IMR-90 (cell line): Measurements from ENCODE around the gene ZMYM1. TPM values are rescaled to one million over a fixed set of nuclear protein-coding genes. Genes with fewer than 3 reads are reported as not detected.

Source experiments
- ATAC-seq: fragments of 200-7000 bp; cut with Tn5 transposase; 2 replicates; pipeline ENCODE4 v1.9.1; 2020; ENCODE audit warnings: low read depth, mild to moderate bottlenecking, moderate library complexity
- BruUV-seq: library from RNA; stranded (reverse); fragments of 400-500 nt; replicated peaks from 2 replicates; lab custom pipeline; 2021; lab: Mats Ljungman, UMichigan
- CTCF ChIA-PET: fragments of 300-600 bp; formaldehyde crosslinking; extraction: SDS; loops from one replicate; lab custom pipeline; 2021; ENCODE audit warnings: antibody characterized with exemption; lab: Yijun Ruan, JAX
- POLR2A ChIA-PET: fragments of 300-600 bp; sonication (Branson Sonifier 250); formaldehyde crosslinking; loops from one replicate; lab custom pipeline; 2022; ENCODE audit warnings: antibody characterized with exemption; ENCODE audit not compliant: unreplicated experiment; lab: Charles Lee
- DNase-seq: peaks from one replicate; pipeline ENCODE4 v3.0.0; 2013
- H2AFZ ChIP-seq: replicated peaks from 2 replicates; pipeline ENCODE3; 2013; ENCODE audit warnings: low read length, mild to moderate bottlenecking; ENCODE audit not compliant: poor library complexity
- H2AK5ac ChIP-seq: 2 replicates; pipeline ENCODE4 v1.6.1; 2013; ENCODE audit warnings: low read depth, low read length, inconsistent platforms
- H2AK9ac ChIP-seq: replicated peaks from 2 replicates; pipeline ENCODE3; 2013; ENCODE audit warnings: mild to moderate bottlenecking, low read depth, low read length, moderate library complexity; ENCODE audit not compliant: poor library complexity
- H2BK120ac ChIP-seq: 2 replicates; pipeline ENCODE4 v1.6.1; 2013; ENCODE audit warnings: low read depth, low read length, inconsistent platforms
- H2BK15ac ChIP-seq: 3 replicates; pipeline ENCODE4 v1.6.1; 2013; ENCODE audit warnings: low read depth, low read length, inconsistent platforms
- H2BK20ac ChIP-seq: 2 replicates; pipeline ENCODE4 v1.6.1; 2013; ENCODE audit warnings: low read depth, mild to moderate bottlenecking, inconsistent platforms, low read length, moderate library complexity
- H2BK5ac ChIP-seq: 2 replicates; pipeline ENCODE4 v1.6.1; 2013; ENCODE audit warnings: mild to moderate bottlenecking, low read depth, low read length, inconsistent platforms; ENCODE audit not compliant: poor library complexity, severe bottlenecking
- H3K14ac ChIP-seq: replicated peaks from 2 replicates; pipeline ENCODE4 v1.6.1; 2013; ENCODE audit warnings: low read depth, low read length, inconsistent platforms
- H3K18ac ChIP-seq: 2 replicates; pipeline ENCODE4 v1.6.1; 2013; ENCODE audit warnings: low read depth, low read length, control low read depth
- H3K23ac ChIP-seq: 2 replicates; pipeline ENCODE4 v1.6.1; 2013; ENCODE audit warnings: low read depth, low read length, inconsistent platforms
- H3K27ac ChIP-seq: 2 replicates; pipeline ENCODE4 v1.5.1; 2013; ENCODE audit warnings: mild to moderate bottlenecking, control low read depth, low read length; ENCODE audit not compliant: insufficient read depth
- H3K27me3 ChIP-seq: 2 replicates; pipeline ENCODE4 v1.6.1; 2013; ENCODE audit warnings: low read length; ENCODE audit not compliant: control insufficient read depth, insufficient read depth
- H3K36me3 ChIP-seq: 2 replicates; pipeline ENCODE4 v1.6.1; 2013; ENCODE audit warnings: low read length, mixed read lengths; ENCODE audit not compliant: control insufficient read depth, insufficient read depth
- H3K4ac ChIP-seq: 2 replicates; pipeline ENCODE4 v1.6.1; 2013; ENCODE audit warnings: low read depth, low read length, inconsistent platforms
- H3K4me1 ChIP-seq: 2 replicates; pipeline ENCODE4 v1.6.1; 2013; ENCODE audit warnings: low read length, mixed read lengths; ENCODE audit not compliant: control insufficient read depth, insufficient read depth
- H3K4me2 ChIP-seq: 2 replicates; pipeline ENCODE4 v1.6.1; 2013; ENCODE audit warnings: low read depth, mild to moderate bottlenecking, control low read depth, low read length, moderate library complexity
- H3K4me3 ChIP-seq: 2 replicates; pipeline ENCODE4 v1.5.1; 2013; ENCODE audit warnings: low read depth, mild to moderate bottlenecking, control low read depth, low read length, moderate library complexity; ENCODE audit not compliant: insufficient read depth
- H3K56ac ChIP-seq: 2 replicates; pipeline ENCODE4 v1.6.1; 2013; ENCODE audit warnings: low read length, inconsistent platforms; ENCODE audit not compliant: insufficient read depth; ENCODE audit errors: extremely low read depth
- H3K79me1 ChIP-seq, 2 experiments: 2 replicates each; pipeline ENCODE4 v1.6.1; 2013; ENCODE audit warnings: low read length in 2 of 2, inconsistent platforms in 1 of 2, low read depth in 1 of 2
- H3K9ac ChIP-seq: 2 replicates; pipeline ENCODE4 v1.6.1; 2013; ENCODE audit warnings: low read depth, low read length, control low read depth
- H3K9me1 ChIP-seq: 2 replicates; pipeline ENCODE4 v1.6.1; 2013; ENCODE audit warnings: low read length, inconsistent platforms; ENCODE audit not compliant: insufficient read depth
- H3K9me3 ChIP-seq: 2 replicates; pipeline ENCODE4 v1.6.1; 2013; ENCODE audit warnings: low read length; ENCODE audit not compliant: control insufficient read depth, insufficient read depth
- H4K20me1 ChIP-seq: 2 replicates; pipeline ENCODE4 v1.6.1; 2013; ENCODE audit warnings: low read length, inconsistent platforms; ENCODE audit not compliant: insufficient read depth
- H4K5ac ChIP-seq: 2 replicates; pipeline ENCODE4 v1.6.1; 2013; ENCODE audit warnings: mild to moderate bottlenecking, low read depth, low read length, control low read depth
- H4K8ac ChIP-seq, 2 experiments: 2 replicates each; pipeline ENCODE4 v1.6.1; 2013; ENCODE audit warnings: low read depth in 2 of 2, low read length in 2 of 2, control low read depth in 1 of 2, inconsistent platforms in 1 of 2
- H4K91ac ChIP-seq: 2 replicates; pipeline ENCODE4 v1.6.1; 2013; ENCODE audit warnings: low read depth, low read length, inconsistent platforms; ENCODE audit not compliant: insufficient read depth
- CHD1 ChIP-seq: IDR thresholded peaks from 2 replicates; pipeline ENCODE4 v1.6.1; 2012; ENCODE audit warnings: low read depth, low read length, improper control_type of control experiment
- FOS ChIP-seq: fragments of 150-350 bp; IDR thresholded peaks from 2 replicates; pipeline ENCODE4 v1.6.1; 2016; ENCODE audit warnings: low read depth, low read length
- MAZ ChIP-seq: IDR thresholded peaks from 2 replicates; pipeline ENCODE4 v1.6.1; 2012; ENCODE audit warnings: low read depth, mild to moderate bottlenecking, low read length, improper control_type of control experiment, moderate library complexity, borderline replicate concordance
- MXI1 ChIP-seq: IDR thresholded peaks from 2 replicates; pipeline ENCODE4 v1.6.1; 2012; ENCODE audit warnings: low read depth, mild to moderate bottlenecking, low read length, moderate library complexity, borderline replicate concordance
- NFE2L2 ChIP-seq: fragments of 150-350 bp; IDR thresholded peaks from 2 replicates; pipeline ENCODE4 v1.6.1; 2016; ENCODE audit warnings: low read depth, mild to moderate bottlenecking, low read length
- POLR2A ChIP-seq: IDR thresholded peaks from 2 replicates; pipeline ENCODE4 v1.6.1; 2012; ENCODE audit warnings: mild to moderate bottlenecking, low read depth, low read length
- RAD21 ChIP-seq: IDR thresholded peaks from 2 replicates; pipeline ENCODE4 v1.6.1; 2012; ENCODE audit warnings: low read length, improper control_type of control experiment
- RFX5 ChIP-seq: IDR thresholded peaks from 2 replicates; pipeline ENCODE4 v1.8.0; 2012; ENCODE audit warnings: low read depth, mild to moderate bottlenecking, low read length, moderate library complexity
- SMC3 ChIP-seq: fragments of 150-350 bp; IDR thresholded peaks from 2 replicates; pipeline ENCODE4 v1.6.1; 2016; ENCODE audit warnings: low read depth, mild to moderate bottlenecking, antibody characterized with exemption, low read length, moderate library complexity
- WGBS, 2 experiments: methylation state at CpG; one replicate each; pipeline versions ENCODE4 v1.1.5 to v1.1.7; 2013; ENCODE audit warnings: missing lambda C conversion rate in 2 of 2; ENCODE audit not compliant: insufficient read length in 1 of 2; ENCODE audit errors: extremely low coverage in 2 of 2; 5-methylcytosine and 5-hydroxymethylcytosine counted together
- dilution Hi-C: fragments of 300-500 bp; cut with HindIII; formaldehyde crosslinking; loops from one replicate; pipeline ENCODE4 v1.14.3; 2018; ENCODE audit warnings: low sequenced_read_pairs; ENCODE audit not compliant: unreplicated experiment
- in situ Hi-C: fragments of 300-500 bp; cut with MboI; formaldehyde crosslinking; loops from 3 replicates; pipeline ENCODE4 v1.14.3; 2019; ENCODE audit warnings: low sequenced_read_pairs, inconsistent platforms, mixed read lengths
- intact Hi-C: fragments of 100-400 bp; cut with micrococcal nuclease; formaldehyde crosslinking; loops from 2 replicates; pipeline ENCODE4 v1.10.0; 2022
- polyA plus RNA-seq, 3 experiments: library from polyadenylated mRNA; depleted of rRNA; stranded (reverse); fragments of >200 nt; gene quantifications; 2 replicates each; pipeline ENCODE4 v1.2.3, GENCODE V29; 2012; ENCODE audit warnings: low replicate concordance in 1 of 3
- total RNA-seq: library from RNA; depleted of rRNA; stranded (reverse); fragments of >200 nt; gene quantifications from 2 replicates; pipeline ENCODE4 v1.2.3, GENCODE V29; 2012
- TF ChIP-seq, protein P1 (sequence below): fragments of 150-350 bp; IDR thresholded peaks from 2 replicates; pipeline ENCODE4 v1.6.1; 2017; ENCODE audit warnings: mild to moderate bottlenecking, antibody characterized with exemption, low read length, low read depth
- TF ChIP-seq, protein P2 (sequence below): conservative IDR thresholded peaks from 2 replicates; pipeline ENCODE4 v1.5.1; 2012; ENCODE audit warnings: mild to moderate bottlenecking, low read depth, low read length, improper control_type of control experiment
- TF ChIP-seq, protein P3 (sequence below): fragments of 150-350 bp; IDR thresholded peaks from 2 replicates; pipeline ENCODE4 v1.6.1; 2016; ENCODE audit warnings: low read depth, mild to moderate bottlenecking, low read length, moderate library complexity, borderline replicate concordance

Gene ZMYM1
- total and polyA plus RNA-seq, 2 of the 4 experiments (the other 2 are of a cell fraction), result 7.2 to 33.9 TPM

DNA sequence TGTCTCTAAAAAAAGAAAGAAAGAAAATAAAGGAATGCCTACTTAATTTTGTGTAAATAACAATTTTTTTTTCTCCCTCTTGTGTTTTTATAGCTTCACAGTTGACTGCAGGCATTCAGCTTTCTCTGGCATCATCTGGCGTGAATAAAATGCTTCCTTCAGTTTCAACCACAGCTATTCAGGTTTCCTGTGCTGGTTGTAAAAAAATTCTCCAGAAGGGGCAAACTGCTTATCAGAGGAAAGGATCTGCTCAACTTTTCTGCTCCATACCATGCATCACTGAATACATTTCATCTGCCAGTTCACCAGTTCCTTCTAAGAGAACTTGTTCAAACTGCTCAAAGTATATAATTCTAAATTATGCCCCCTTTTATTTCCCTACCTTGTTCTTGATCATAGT, 18.0 kb downstream of the ZMYM1 start:
- CTCF ChIA-PET, result no interaction called here
- Histone ChIP-seq H2AK9ac (no peak overlapping the region), H2BK20ac (no peak overlapping the region), H4K5ac (no peak overlapping the region), H2AFZ (no peak overlapping the region), H3K9me1 (no peaks in the 10 kb centered on the region), H4K20me1 (no peaks in the 10 kb centered on the region), H3K18ac (no peak overlapping the region), H3K14ac (no peak overlapping the region), H3K9me3 (no peaks in the 10 kb centered on the region), H3K56ac (no peak overlapping the region), H3K27me3 (no peaks in the 10 kb centered on the region), H3K79me1 (peaks cover 0 to 5% of the 10 kb centered on the region in 2 experiments; a peak in 2 of 4 replicates), H3K23ac (no peak overlapping the region), H2BK15ac (no peak overlapping the region), H3K9ac (no peak overlapping the region), H2BK120ac (no peak overlapping the region), H2BK5ac (no peak overlapping the region), H3K4me1 (no peaks in the 10 kb centered on the region), H3K36me3 (peaks cover 31% of the 10 kb centered on the region), H3K4ac (no peak overlapping the region), H2AK5ac (no peak overlapping the region), H3K27ac (no peak overlapping the region), H3K4me2 (no peak overlapping the region), H4K8ac (no peak overlapping the region), H4K91ac (no peak overlapping the region), H3K4me3 (no peak overlapping the region)
- WGBS, 2 experiments, result no CpG with 5 or more reads among the region's 1 CpG
- BruUV-seq, result no TSS peak
- no peak for TF ChIP-seq SMC3
- no peak for TF ChIP-seq RFX5
- no peak for TF ChIP-seq MXI1
- no peak for TF ChIP-seq NFE2L2
- TF ChIP-seq FOS, result no peak
- no peak for TF ChIP-seq CHD1
- TF ChIP-seq POLR2A, result no peak
- TF ChIP-seq MAZ, result no peak
- TF ChIP-seq, protein P1, sequence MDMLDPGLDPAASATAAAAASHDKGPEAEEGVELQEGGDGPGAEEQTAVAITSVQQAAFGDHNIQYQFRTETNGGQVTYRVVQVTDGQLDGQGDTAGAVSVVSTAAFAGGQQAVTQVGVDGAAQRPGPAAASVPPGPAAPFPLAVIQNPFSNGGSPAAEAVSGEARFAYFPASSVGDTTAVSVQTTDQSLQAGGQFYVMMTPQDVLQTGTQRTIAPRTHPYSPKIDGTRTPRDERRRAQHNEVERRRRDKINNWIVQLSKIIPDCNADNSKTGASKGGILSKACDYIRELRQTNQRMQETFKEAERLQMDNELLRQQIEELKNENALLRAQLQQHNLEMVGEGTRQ, result no peak
- TF ChIP-seq, protein P2, sequence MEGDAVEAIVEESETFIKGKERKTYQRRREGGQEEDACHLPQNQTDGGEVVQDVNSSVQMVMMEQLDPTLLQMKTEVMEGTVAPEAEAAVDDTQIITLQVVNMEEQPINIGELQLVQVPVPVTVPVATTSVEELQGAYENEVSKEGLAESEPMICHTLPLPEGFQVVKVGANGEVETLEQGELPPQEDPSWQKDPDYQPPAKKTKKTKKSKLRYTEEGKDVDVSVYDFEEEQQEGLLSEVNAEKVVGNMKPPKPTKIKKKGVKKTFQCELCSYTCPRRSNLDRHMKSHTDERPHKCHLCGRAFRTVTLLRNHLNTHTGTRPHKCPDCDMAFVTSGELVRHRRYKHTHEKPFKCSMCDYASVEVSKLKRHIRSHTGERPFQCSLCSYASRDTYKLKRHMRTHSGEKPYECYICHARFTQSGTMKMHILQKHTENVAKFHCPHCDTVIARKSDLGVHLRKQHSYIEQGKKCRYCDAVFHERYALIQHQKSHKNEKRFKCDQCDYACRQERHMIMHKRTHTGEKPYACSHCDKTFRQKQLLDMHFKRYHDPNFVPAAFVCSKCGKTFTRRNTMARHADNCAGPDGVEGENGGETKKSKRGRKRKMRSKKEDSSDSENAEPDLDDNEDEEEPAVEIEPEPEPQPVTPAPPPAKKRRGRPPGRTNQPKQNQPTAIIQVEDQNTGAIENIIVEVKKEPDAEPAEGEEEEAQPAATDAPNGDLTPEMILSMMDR, result no peak
- TF ChIP-seq, protein P3, sequence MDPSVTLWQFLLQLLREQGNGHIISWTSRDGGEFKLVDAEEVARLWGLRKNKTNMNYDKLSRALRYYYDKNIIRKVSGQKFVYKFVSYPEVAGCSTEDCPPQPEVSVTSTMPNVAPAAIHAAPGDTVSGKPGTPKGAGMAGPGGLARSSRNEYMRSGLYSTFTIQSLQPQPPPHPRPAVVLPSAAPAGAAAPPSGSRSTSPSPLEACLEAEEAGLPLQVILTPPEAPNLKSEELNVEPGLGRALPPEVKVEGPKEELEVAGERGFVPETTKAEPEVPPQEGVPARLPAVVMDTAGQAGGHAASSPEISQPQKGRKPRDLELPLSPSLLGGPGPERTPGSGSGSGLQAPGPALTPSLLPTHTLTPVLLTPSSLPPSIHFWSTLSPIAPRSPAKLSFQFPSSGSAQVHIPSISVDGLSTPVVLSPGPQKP, result no peak
- TF ChIP-seq RAD21, result no peak
- dilution Hi-C loops, result no loop called here
- in situ Hi-C loops, result no loop called here
- DNase-seq (no peak), ATAC-seq (no peak)
- intact Hi-C loops, result no loop called here
- POLR2A ChIA-PET, result interaction anchor here (0.6 kb wide), 1 partner anchor 276 kb away, joined by 8 read pairs; no protein-coding TSS in a partner anchor
